NCI-H82 treated with DMSO at 0.1 percent for 48 hours (cell line): ENCODE measurements around the gene LRRC75B.
"Not testable (repeated sequence)": the region's sequence is repeated elsewhere in the genome, so short reads cannot be mapped to it uniquely, and the experiment has no call there.

Source experiments
- DNase-seq: peaks from one replicate; lab custom pipeline; 2025; ENCODE audit not compliant: unreplicated experiment; lab: John Stamatoyannopoulos, UW

The LRRC75B gene, protein sequence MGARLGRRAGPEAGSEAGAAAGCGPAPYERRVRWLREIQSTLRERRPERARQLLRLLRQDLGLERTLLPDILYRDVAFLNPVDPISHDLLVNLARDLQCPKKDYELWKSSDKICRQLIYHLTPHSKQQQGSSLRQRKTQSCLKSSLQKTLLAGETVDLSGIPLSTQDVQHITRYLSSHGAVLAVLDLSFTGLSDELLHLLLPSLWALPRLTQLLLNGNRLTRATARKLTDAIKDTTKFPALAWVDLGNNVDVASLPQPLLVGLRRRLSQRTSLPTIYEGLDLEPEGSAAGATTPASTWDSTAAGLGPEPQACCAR

DNA sequence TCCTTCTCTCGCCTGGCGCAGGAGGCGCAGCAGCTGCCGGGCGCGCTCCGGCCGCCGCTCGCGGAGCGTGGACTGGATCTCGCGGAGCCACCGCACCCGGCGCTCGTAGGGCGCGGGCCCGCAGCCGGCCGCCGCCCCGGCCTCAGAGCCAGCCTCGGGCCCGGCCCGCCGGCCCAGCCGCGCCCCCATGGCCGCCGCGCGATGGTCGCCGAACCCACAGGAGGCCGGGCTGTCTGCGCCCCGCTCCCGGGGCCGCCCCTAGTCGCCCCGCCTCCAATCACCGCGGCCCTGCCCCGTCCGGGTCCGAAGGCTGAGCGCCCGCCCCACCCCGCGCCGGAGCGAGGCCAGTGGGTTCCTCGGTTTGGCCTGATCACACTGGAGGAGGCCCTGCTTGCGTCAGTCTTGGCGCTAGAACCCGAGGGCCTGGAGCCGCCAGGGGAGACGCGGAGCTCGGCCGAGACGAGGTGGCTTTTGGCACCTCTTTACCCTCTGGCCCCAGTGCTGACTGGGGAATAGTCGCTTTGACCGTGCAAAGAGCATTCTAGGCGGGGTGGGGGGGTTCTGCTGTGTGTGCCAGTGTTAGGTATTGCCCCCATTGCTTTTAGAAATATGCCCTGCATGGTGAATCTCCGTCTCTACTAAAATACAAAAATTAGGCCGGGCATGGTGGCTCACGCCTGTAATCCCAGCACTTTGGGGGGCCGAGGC lies at the start of gene LRRC75B:
TSS of gene LRRC75B (minus strand) at position 223 of the 708 bp plus-strand sequence. CDS start at position 189, 34 bp downstream.
- peak; percentile 17 for DNase-seq

DNA sequence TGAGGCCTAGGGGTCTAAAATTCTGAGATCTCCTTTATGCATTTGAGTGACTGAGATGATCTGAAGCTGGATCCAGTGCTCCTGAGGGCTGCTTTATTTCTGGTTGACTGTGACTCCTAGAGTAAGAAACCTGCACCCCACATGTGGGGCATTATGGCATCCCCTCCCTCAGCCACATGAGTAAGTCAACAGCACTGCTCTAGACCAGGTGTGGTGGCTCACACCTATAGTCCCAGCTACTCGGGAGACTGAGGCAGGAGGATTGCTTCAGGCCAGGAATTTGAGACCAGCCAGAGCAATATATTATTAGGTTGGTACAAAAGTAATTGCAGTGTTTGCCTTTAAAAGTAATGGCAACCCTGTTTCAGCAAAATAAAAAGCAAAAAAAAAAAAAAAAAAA lies 49.4 kb upstream of the LRRC75B start:
- DNase-seq, result not testable (repeated sequence)

DNA sequence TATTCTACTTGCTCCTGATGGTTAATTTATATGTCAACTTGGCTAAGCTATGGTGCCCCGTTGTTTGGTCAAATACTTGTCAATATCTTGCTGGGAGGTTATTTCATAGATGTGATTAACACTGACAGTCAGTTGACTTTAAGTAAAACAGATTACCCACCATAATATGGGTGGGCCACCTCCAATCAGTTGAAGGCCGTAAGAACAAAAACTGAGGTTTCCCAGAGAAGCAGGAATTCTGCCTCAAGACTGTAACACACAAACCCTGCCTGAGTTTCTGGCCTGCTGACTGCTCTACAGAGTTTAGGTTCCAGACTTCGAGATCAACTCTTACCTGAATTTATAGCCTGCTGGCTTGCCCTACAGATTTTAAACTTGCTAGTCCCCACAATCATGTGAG lies 43.6 kb upstream of the LRRC75B start:
- DNase-seq, result not testable (repeated sequence)

DNA sequence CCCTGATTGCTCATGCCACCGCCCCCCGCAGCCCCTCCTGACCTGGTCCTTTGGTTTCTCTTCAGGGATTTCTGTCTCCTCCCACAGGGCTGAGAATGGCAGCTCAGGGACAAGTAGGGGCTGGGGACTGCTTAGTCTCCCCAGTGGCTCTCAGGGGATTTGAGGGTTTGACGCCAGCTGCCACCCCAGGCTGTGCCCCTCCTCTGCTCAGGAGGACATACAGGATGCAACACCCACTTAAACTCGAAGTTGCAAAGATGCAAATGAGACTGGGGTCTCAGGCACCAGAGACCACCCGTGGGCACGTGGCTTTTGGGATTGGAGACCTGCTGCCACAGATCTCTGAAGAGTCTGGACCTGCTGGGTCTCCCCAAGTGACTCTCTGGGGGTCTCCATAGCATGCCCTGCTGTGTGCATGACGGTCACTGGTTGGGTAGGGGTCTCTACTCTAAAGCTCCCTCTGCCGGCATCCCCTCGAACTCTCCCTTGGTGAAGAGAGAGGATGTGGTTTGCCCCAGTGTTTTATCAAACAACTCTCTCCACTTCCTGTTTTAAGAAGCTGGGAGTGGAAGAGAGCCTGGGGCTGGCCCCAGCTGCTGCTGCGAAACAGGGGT lies 42.0 kb upstream of the LRRC75B start:
- DNase-seq, result not testable (repeated sequence)

DNA sequence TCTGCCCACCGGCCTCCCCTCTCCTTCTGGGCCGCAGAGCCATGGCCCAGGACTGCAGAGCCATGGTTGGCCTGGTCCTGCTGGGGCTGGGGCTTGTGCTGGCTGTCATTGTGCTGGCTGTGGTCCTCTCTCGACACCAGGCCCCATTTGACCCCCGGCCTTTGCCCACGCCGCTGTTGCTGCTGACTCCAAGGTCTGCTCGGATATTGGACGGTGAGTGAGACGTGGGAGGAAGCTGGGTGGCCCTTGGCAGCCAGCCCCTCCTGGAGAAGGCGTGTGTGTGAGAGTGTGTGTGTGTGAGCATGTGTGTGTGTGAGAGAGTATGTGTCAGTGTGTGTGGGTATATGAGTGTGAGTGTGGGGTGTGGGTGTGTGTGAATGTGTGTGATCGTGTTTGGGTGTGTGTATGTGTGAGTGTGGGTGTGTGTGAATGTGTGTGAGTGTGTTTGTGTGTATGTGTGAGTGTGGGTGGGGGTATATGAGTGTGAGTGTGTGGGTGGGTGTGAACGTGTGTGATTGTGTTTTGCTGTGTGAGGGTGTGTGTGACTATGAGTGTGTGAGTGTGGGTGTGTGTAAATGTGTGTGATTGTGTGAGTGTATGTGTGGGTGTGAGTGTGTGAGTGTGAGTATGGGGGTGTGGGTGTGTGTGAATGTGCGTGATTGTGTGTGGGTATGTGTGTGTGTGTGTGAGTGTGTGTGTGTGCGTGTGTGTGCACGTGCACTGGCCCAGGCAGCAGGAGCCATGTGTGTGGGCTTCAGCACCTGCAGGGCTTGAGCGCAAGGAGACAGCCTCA lies 40.6 kb upstream of the LRRC75B start:
- not testable (repeated sequence) for DNase-seq

DNA sequence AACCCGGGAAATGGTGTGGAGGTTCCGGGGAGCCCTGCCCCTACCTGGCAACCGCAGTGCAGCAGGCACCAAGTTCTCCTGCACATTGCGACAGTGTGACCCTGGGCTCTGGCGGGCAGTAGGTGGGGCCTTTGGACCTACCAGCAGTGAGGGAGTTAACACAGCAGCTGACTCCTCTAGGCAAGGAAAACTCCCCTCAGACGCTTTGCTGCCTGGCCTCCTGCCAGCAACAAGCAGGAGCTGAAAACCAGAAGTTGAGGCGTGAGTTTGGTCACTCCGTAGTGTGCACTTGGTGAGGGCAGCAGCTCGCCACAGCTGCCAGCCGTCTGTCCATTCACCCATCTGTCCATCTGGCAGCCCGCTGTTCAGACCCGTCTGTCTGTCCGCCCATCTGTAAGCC lies 39.8 kb upstream of the LRRC75B start:
- DNase-seq, result not testable (repeated sequence)

DNA sequence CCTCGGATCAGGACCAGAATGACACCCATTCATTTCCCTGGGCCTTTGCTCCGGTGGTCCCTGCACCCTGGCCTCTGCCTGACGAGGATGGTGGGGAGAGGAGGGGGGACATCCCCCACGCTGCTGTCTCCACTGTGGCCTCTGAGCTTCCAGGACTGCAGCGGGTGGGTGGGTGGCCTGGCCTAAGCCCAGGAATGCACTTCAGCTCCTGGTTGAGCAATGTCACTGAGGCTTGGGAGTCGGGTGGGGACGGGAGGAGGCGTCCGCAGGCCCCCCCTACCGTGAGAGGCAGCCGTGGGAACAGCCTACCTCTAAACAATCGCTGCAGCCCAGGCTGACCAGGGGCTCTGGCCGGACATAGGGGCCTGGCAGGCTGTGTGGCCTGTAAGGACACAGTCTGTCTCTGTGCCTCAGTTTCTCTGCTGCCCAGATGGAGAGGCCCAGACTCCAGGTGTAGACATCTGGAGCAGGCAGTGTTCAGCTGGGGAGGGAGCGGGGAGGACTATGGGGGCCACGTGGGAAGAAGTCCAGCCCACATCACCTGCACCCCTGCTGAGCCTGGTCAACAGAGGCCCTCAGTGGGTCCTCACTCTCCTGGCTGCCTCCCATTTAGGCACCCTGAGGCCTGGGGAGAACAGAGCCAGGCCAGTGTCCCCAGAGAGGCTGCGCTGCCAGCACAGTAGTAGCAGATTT lies 38.7 kb upstream of the LRRC75B start:
- not testable (repeated sequence) for DNase-seq

DNA sequence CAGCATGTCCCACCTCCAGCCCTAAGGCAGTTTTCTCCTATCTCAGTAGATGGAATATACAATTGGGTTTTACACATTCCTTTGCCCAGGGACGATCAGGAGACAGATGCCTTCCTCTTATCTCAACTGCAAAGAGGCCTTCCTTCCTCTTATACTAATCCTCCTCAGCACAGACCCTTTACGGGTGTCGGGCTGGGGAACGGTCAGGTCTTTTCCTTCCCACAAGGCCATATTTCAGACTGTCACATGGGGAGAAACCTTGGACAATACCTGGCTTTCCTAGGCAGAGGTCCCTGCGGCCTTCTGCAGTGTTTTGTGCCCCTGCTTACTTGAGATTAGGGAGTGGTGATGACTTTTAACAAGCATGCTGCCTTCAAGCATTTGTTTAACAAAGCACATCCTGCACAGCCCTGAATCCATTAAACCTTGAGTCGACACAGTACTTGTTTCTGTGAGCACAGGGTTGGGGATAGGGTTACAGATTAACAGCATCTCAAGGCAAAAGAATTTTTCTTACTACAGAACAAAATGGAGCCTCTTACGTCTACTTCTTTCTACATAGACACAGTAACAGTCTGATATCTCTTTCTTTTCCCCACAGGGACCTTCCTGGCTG lies 38.0 kb upstream of the LRRC75B start:
- not testable (repeated sequence) for DNase-seq

DNA sequence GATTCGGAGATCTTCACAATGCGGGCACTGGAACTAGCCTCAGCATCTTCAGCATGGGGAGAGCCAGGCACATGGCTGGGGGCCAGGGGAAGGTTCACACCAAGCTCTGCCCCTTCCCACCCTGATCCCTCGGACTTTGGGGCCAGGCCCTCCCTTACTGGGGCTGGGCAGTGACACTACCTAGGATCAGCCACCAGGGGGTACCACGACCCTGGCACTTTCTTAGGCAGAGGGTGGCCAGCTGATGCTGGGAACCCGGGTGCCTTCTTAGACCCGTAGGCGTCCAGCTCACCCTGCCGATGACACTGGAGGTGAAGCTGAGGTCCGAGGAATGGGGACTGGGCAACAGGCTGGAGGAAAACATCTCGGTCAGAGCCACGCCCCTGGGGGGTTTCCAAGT lies 36.2 kb upstream of the LRRC75B start:
- not testable (repeated sequence) for DNase-seq

DNA sequence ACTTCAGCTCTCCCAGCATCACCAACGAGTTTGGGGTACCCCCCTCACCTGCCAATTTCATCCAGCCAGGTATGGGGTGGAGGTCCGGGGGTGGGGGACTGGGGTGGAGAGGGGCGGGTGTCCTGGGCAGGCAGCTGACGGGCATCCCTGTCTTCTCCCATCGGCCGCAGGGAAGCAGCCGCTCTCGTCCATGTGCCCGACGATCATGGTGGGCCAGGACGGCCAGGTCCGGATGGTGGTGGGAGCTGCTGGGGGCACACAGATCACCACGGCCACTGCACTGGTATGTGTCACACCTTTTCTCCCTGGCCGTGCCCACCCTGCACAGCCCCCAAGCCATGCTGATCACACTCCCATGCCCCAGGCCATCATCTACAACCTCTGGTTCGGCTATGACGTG lies 35.0 kb upstream of the LRRC75B start:
- not testable (repeated sequence) for DNase-seq

DNA sequence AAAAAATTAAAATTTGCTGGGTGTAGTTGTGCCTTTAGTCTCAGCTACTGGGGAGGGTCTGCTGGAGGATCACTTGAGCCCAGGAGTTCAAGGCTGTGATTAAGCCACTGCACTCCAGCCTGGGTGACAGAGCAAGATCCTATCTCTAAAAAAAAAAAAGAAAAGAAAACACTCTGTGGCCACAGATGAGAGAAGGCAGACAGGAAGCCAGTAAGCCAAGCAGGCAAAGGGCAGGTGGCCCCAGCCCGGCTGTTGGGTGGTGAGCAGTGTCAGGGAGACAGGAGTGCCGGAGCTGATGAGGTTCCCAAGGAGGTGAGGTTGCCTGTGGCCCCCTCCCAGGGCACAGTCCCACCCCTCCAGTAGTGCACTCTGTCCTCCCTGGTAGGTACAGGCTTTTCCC lies 29.7 kb upstream of the LRRC75B start:
- DNase-seq, result not testable (repeated sequence)

DNA sequence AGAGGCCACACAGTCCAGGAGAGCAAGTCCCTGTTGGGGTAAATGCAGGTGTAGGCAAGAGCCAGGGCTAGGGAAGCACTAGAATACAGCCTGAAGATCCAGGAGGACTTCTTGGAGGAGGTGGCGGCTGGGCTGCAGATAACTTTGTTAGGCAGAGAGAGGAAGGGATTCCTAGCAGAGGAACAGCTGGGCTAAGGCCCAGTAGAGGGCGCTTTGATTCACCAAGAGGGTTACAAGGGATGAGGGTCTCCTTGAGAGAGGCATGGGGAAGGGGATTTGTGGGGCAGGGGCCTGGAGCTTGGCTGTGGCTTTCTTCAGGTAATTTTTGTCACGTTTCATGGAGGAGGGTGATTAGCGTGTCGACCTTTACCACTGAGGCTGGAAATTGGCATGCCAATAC lies 28.4 kb upstream of the LRRC75B start:
- not testable (repeated sequence) for DNase-seq

DNA sequence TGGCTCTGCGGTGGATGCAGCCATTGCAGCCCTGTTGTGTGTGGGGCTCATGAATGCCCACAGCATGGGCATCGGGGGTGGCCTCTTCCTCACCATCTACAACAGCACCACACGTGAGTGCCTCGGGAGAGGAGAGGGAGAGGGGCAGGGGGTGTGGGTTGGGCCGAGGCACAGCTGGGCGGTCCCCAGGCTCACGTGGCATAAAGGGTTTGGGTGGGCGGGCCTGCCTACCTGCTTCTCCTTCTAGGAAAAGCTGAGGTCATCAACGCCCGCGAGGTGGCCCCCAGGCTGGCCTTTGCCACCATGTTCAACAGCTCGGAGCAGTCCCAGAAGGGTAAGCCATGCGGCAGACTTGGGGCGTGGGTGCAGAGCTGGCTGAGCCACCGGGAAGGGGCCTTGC lies 21.9 kb upstream of the LRRC75B start:
- DNase-seq, result not testable (repeated sequence)

DNA sequence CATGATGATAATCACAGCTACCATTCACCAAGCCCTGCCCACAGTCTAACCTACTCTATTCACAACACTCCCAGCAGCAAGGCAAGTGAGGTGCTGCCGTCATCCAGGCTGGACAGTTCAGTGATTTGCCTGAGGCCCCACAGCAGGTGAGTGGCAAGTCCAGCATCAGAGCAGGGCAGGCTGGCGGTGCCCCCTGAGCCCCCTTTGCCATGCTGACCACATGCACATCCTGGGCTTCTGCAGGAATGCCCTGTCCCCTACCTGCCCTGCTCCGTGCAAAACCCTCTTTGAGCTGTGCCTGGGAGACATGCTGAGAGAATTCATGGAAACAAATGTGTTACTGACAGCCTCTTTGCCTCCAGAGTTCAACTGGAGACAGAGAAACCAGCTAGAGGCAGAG lies 17.0 kb upstream of the LRRC75B start:
- DNase-seq, result not testable (repeated sequence)

DNA sequence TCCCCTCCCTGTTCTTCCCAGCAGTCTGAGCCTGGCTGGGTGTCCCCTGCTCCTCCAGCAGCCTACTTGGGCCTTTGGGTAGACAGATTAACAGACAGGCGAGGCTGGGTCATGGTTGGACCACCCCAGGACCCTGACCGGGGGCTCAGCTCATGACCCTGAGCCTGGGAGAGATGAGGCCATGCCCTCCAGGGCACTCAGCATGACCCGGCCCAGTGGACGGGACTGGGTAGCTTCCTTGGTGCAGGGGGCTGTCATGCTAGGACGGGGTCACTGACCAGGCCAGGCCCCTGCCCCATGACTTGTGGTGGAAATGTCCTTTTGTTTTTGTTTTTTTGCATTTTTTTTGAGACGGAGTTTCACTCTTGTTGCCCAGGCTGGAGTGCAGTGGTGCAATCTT lies 15.5 kb upstream of the LRRC75B start:
- not testable (repeated sequence) for DNase-seq

DNA sequence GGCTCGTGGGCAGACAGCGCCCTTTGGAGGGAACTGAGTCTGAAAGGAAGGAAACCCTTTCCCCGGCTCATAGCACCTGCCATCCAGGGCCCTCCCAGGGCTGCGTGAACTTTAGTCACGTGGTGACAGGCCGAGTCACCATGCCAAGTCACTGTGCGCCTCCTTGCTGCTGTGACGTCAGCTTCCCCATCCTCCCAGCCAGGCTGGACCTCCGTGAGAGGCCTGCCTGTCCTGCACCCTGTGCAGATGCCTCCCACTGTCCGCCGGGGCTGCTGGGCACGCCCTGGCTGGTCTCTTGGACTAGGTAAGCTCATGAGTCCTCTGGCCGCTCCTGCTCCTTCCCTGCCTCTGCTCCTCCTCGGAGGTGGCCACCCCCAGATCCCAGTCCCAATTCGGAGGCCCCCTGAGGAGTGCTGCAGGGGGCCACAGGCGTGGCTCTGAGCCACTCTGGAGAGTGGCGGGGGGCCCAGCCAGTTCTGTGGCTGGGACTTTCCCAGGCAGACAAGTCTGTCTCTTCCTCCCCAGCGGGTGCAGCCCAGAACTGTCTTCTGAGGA lies 14.6 kb upstream of the LRRC75B start:
- DNase-seq, result not testable (repeated sequence)

DNA sequence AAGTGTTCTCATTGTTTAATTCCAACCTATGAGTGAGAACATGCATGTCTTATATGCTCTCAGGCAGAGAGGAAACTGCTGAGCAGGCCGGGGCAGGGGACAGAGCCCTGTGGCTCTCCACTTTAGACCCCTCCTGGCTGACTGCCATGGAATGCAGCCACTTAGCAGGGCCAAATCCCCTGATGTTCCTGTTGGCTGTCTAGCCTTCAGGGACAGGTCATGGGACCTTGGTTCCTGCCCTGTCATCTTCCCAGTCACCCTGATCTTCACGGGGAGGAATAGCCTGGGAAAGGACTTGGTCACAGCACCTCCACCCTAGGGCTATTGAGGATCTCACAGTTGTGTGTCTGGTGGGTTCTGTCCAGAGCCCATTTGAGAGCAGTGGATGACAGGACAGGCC lies 13.5 kb upstream of the LRRC75B start:
- not testable (repeated sequence) for DNase-seq

DNA sequence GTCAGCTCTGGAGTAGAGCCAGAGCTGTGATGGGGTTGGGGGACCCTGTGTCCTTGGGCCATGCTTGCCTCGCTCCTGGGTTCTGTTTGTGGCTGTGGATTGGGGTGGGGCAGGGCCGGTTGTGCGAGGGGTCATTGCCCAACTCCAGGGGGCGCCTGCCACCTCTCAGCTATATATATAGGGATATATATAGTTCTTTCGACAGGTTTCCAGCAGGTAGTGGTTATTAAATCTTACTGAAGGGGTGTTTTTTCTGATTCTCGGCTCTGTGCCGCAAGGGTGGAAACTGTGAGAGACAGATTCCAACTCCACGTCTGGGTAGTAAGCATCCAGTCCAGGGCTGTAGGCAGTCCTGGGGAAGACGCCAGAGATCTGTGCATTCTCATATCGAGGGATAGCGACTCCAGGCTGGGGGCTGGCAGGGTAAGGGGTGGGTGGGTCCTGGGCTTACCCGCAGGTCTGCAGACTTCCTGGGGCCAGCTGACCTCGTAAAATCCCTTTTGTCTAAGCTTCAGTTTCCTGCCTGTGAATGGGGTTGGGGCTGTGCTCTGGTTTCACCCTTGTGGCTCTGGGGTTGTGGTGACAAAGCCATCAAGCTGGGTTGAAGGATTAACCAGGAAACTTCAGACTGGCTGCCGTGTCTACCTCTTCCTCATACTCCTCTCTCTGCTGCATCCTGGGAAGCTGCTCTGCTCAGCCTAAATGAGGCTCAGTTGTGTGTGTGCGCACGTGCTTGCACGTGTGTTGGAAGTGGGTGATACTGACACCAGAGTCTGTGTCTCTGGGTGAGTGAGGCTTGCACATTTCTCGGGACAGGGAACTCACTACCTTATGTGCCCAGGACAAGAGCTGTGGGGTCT lies 11.1 kb upstream of the LRRC75B start:
- DNase-seq, result not testable (repeated sequence)
